Lower lobe of right lung (tissue), 2 donors: Measurements from ENCODE around the gene RNF5. TPM values are rescaled to one million over a fixed set of nuclear protein-coding genes. Genes with fewer than 3 reads are reported as not detected.

Experiments
- ATAC-seq, 2 donors: fragments of 200-7000 bp; cut with Tn5 transposase; one replicate each; pipeline ENCODE4 v1.9.1; 2020 to 2022; ENCODE audit warnings: mild to moderate bottlenecking in 2 of 2, moderate library complexity in 2 of 2
- DNase-seq: peaks from one replicate; pipeline ENCODE4 v3.0.0-alpha.2; 2020
- H3K27ac ChIP-seq: fragments of 200-600 bp; one replicate; pipeline ENCODE4 v1.8.0; 2022
- H3K27me3 ChIP-seq: fragments of 200-600 bp; one replicate; pipeline ENCODE4 v1.8.0; 2022; ENCODE audit warnings: low read depth
- H3K36me3 ChIP-seq: fragments of 200-600 bp; one replicate; pipeline ENCODE4 v1.8.0; 2022; ENCODE audit warnings: mild to moderate bottlenecking
- H3K4me1 ChIP-seq: fragments of 200-600 bp; one replicate; pipeline ENCODE4 v1.8.0; 2022
- H3K4me3 ChIP-seq: fragments of 200-600 bp; one replicate; pipeline ENCODE4 v1.8.0; 2022; ENCODE audit warnings: mild to moderate bottlenecking
- H3K9me3 ChIP-seq: fragments of 200-600 bp; one replicate; pipeline ENCODE4 v1.8.0; 2022
- intact Hi-C: fragments of 100-400 bp; cut with DNase I; formaldehyde crosslinking; loops from one replicate; pipeline ENCODE4 v1.11.0; 2022
- total RNA-seq: library from RNA; stranded (reverse); fragmentation: NEBNext Ultra II Directional; extraction: Animal tissue kit (Norgen Biotek cat#: 25700); gene quantifications from one replicate; pipeline ENCODE4 v1.2.1, GENCODE V29; 2021
- TF ChIP-seq, protein P1 (sequence below): fragments of 200-600 bp; IDR thresholded peaks from one replicate; pipeline ENCODE4 v1.8.0; 2022; ENCODE audit warnings: antibody characterized with exemption, mild to moderate bottlenecking
- donor health status: DM: no; HTN: yes; CAD: no; lungs with severe emphysema.

The RNF5 gene
- total RNA-seq, 1 donor from 2014 or later: 44.9 TPM

DNA sequence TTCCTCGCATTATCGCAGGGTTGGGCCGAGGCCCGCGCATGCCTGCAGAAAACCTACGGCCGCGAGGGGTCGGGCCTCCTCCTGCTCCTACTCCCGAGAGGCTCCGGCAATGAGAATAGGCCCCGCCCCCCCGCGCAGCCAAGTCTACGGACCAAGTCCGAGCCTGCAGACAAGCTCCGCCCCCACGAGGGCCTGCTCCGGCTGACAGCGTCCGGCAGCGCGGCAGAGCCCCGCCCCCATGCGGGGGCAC is 17.4 kb downstream of the RNF5 start:
- H3K4me3 ChIP-seq: peak overlapping the region; percentile 79
- peak; percentile 93 to 96 for ATAC-seq
- DNase-seq: peak; percentile 100
- TF ChIP-seq, protein P1, sequence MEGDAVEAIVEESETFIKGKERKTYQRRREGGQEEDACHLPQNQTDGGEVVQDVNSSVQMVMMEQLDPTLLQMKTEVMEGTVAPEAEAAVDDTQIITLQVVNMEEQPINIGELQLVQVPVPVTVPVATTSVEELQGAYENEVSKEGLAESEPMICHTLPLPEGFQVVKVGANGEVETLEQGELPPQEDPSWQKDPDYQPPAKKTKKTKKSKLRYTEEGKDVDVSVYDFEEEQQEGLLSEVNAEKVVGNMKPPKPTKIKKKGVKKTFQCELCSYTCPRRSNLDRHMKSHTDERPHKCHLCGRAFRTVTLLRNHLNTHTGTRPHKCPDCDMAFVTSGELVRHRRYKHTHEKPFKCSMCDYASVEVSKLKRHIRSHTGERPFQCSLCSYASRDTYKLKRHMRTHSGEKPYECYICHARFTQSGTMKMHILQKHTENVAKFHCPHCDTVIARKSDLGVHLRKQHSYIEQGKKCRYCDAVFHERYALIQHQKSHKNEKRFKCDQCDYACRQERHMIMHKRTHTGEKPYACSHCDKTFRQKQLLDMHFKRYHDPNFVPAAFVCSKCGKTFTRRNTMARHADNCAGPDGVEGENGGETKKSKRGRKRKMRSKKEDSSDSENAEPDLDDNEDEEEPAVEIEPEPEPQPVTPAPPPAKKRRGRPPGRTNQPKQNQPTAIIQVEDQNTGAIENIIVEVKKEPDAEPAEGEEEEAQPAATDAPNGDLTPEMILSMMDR: peak; percentile 50
- intact Hi-C loops: no loop called here
- H3K9me3 ChIP-seq: no peaks in the 10 kb centered on the region
- peak overlapping the region; percentile 100 for H3K27ac ChIP-seq
- H3K4me1 ChIP-seq: peaks cover 53% of the 10 kb centered on the region
- H3K27me3 ChIP-seq: no peaks in the 10 kb centered on the region
- H3K36me3 ChIP-seq: no peaks in the 10 kb centered on the region

DNA sequence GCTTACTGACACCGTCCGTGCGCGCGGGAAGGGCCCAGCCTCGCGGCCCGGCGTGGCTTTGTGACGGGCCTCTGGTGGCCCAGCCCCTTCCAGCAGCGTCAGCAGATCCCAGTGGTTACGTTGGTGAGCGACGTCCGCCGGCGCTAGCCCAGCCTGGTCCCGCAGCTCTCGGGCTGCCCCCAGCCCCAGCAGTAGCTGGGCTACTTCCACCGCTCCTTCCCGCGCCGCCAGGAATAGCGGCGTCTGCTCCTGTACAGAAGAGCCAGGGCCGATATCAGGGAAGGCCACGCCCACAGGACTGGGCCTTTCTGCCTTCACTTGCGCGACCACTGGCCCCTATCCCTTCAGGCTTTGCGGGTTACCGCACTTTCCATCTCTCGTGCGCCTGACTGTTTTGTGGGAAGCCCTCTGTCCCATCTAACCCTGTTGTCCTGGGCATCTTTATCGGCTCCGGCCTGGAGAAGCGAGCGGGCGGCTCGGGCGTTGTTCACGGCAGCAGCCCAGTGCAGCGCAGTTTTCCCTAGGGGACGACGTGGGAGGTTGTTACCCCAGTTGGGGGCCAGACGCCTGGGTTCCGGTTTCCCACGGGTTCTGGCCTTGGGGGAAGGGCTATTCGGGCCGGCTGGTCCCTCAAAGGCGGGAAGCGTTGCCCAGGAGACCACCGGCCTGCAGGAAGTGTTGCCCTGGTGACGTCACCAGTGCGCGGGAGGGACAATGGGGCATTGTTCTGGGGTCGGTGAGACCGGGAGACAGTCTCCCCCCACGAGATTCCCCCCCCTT is 17.9 kb downstream of the RNF5 start:
- Histone ChIP-seq H3K27me3 (no peaks in the 10 kb centered on the region), H3K36me3 (no peaks in the 10 kb centered on the region), H3K9me3 (no peaks in the 10 kb centered on the region), H3K27ac (peak overlapping the region; percentile 100), H3K4me1 (peaks cover 48% of the 10 kb centered on the region), H3K4me3 (peak overlapping the region; percentile 79)
- ATAC-seq: peak; percentile 49 to 52
- DNase-seq: peak; percentile 93
- TF ChIP-seq, protein P1: no peak
- intact Hi-C loops: no loop called here

DNA sequence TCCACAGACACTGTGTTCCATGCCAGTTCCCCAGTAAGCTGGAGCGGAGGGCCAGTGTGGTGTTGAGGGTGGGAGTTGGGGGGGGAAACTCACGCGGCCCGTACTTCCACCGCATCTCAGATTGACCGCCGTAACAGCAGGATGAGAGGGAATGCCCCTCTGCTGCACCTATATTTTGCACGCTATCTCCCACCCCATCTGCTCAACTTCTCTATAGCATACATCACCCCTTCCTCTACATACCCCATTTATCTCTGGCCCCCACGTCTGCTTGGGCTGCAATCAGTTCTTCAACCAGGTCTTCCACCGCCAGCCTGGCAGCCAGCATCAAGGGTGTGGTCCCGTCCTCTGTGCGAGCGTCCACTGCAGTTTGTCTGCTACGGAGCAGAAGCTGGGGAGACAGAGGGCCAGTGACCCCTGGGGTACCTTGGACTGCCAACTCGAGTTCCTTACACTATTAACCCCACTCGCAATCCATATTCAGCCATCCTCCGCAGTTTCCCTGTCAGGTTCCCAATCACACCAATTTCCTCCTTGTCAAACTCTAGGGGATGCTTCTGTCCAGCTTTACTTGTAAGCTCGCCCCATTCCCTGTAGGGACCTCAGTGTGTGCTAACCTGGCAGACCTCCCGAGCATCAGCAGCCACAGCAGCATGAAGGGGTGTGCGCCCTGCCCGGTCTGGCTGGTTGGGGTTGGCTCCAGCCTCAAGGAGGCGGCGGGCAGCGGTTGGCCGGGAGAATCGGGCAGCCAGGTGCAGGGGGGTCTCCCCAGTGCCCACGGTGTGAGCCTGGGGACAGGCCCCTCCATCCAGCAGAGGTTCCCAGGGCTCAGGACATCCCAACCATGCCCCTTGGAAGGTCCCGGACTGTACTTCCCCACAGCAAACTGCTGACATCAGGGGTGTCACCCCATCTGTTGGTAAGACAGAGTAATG is 18.7 kb downstream of the RNF5 start:
- Histone ChIP-seq H3K9me3 (no peaks in the 10 kb centered on the region), H3K27ac (peak overlapping the region; percentile 100), H3K4me1 (peaks cover 44% of the 10 kb centered on the region), H3K4me3 (peak overlapping the region; percentile 79), H3K27me3 (peaks cover under 1% of the 10 kb centered on the region), H3K36me3 (peaks cover 1% of the 10 kb centered on the region)
- DNase-seq (no peak), ATAC-seq (no peak)
- TF ChIP-seq, protein P1: no peak
- intact Hi-C loops: no loop called here

DNA sequence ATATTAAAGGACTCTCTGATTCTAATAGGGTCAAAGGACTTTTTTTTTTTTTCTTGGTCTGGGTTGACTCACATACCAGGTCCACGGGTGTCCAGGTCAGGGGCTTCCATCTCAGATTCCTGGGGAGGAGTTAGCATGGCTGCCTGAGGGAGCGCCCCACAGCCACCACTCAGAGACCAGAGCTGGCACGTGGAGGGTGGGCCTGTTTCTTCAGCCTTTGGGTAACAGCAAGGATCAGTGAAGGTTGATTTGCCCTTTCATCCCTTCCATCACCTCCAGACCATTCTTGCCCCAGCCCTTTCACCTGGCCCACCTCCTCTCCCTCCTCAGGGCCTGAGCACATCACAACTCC is 20.1 kb downstream of the RNF5 start:
- TF ChIP-seq, protein P1: no peak
- Histone ChIP-seq H3K9me3 (no peaks in the 10 kb centered on the region), H3K36me3 (peaks cover 8% of the 10 kb centered on the region), H3K27ac (no peak overlapping the region), H3K4me3 (no peak overlapping the region), H3K4me1 (peaks cover 31% of the 10 kb centered on the region), H3K27me3 (peaks cover 4% of the 10 kb centered on the region)
- intact Hi-C loops: no loop called here
- no peak for DNase-seq
- ATAC-seq: no peak

DNA sequence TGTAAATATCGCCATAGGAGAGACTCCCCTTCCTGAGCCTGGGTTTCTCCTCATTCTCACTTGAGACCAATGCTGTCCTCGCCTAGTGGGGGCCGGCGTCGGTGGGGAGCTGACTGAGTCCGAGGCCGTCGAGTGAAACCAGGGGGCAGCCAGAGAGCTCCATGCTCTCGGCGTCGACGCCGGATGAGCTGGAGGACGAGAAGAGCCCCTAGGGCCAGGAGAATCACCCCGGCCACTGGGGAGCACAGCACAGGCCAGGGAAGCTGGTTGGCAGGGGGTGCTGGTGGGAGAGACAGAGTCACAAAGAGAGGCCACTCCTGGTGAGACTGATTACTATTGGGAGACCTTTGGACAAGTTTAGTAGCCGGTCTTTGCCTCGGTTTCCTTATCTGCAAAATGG is 20.7 kb downstream of the RNF5 start:
- H3K4me3 ChIP-seq: no peak overlapping the region
- intact Hi-C loops: no loop called here
- peaks cover 4% of the 10 kb centered on the region for H3K27me3 ChIP-seq
- H3K9me3 ChIP-seq: no peaks in the 10 kb centered on the region
- DNase-seq: no peak
- H3K4me1 ChIP-seq: peaks cover 26% of the 10 kb centered on the region
- H3K27ac ChIP-seq: no peak overlapping the region
- TF ChIP-seq, protein P1: no peak
- no peak for ATAC-seq
- H3K36me3 ChIP-seq: peaks cover 11% of the 10 kb centered on the region
